Omental fat pad (tissue), 4 donors: ENCODE data around the gene WDFY2. TPM values are rescaled to one million over a fixed set of nuclear protein-coding genes. Genes with fewer than 3 reads are reported as not detected.

Experiments
- ATAC-seq: fragments of 150-250 bp; one replicate; pipeline ENCODE4 v1.9.1; 2016; ENCODE audit warnings: mild to moderate bottlenecking, moderate library complexity; ENCODE audit not compliant: low FRiP score
- DNase-seq: peaks from one replicate; pipeline ENCODE4 v3.0.0-alpha.2; 2019; ENCODE audit warnings: low spot score
- CTCF ChIP-seq, 3 donors: fragments of 450-650 bp; IDR thresholded peaks; one replicate each; pipeline ENCODE4 v1.5.1; 2016 to 2017; ENCODE audit warnings: antibody characterized with exemption in 3 of 3, mild to moderate bottlenecking in 3 of 3, moderate library complexity in 2 of 3
- total RNA-seq, 4 donors: library from RNA; depleted of rRNA; stranded (reverse); fragments of >200 nt; gene quantifications; one replicate each; pipeline ENCODE4 v1.1.0, GENCODE V29; 2016

The WDFY2 gene
- total RNA-seq, 4 donors from 2014 or later: 13.3 to 26.6 (median 15.8) TPM

GRCh38 chr13:51763486-51763885, 179.2 kb downstream of the WDFY2 start:
- no peak for DNase-seq
- TF ChIP-seq CTCF (IDR thresholded peaks at IDR 0.05): no peak
- no peak for ATAC-seq

- no peak for TF ChIP-seq CTCF (IDR thresholded peaks at IDR 0.05)
- DNase-seq: no peak
Observed at GRCh38 chr13:51764184-51765141, 180.2 kb downstream of the WDFY2 start.

GRCh38 chr13:51765142-51765515, 180.9 kb downstream of the WDFY2 start:
- no peak for ATAC-seq
- no peak for DNase-seq
- TF ChIP-seq CTCF (IDR thresholded peaks at IDR 0.05): no peak

More at GRCh38 chr13:51764184-51765141, 180.2 kb downstream of the WDFY2 start:
- peak; percentile 62 for ATAC-seq

GRCh38 chr13:51767100-51767499, 182.8 kb downstream of the WDFY2 start:
- ATAC-seq (no peak), DNase-seq (no peak)
- no peak for TF ChIP-seq CTCF (IDR thresholded peaks at IDR 0.05)

- DNase-seq (no peak), ATAC-seq (no peak)
- no peak for TF ChIP-seq CTCF (IDR thresholded peaks at IDR 0.05)
Observed at GRCh38 chr13:51768378-51768921, 184.2 kb downstream of the WDFY2 start.

GRCh38 chr13:51768976-51769375, 184.7 kb downstream of the WDFY2 start:
- DNase-seq (no peak), ATAC-seq (no peak)
- no peak for TF ChIP-seq CTCF (IDR thresholded peaks at IDR 0.05)
